NB4 (cell line): ENCODE results near the gene ELOVL7.

Experiments
- CTCF ChIP-seq: IDR thresholded peaks from one replicate; pipeline ENCODE4 v1.5.1; 2012; ENCODE audit warnings: low read depth, low read length
- MAX ChIP-seq: IDR thresholded peaks from 2 replicates; pipeline ENCODE4 v1.6.1; 2011; ENCODE audit warnings: low read depth, low read length
- MYC ChIP-seq: IDR thresholded peaks from 2 replicates; pipeline ENCODE4 v1.6.1; 2011; ENCODE audit warnings: low read depth, low read length
- POLR2A ChIP-seq: IDR thresholded peaks from 2 replicates; pipeline ENCODE4 v1.6.1; 2011; ENCODE audit warnings: mild to moderate bottlenecking; ENCODE audit not compliant: insufficient read length; ENCODE audit errors: extremely low read depth

- TF ChIP-seq CTCF (no peak), MAX (no peak), POLR2A (no peak), MYC (no peak)
Measured at GRCh38 chr5:60776343-60776742, 67.7 kb downstream of the ELOVL7 start.
